NCI-H69 (cell line): ENCODE results near the gene ADRM1.

Experiments used
- DNase-seq: peaks from one replicate; lab custom pipeline; 2025; lab: John Stamatoyannopoulos, UW

ADRM1 gene

DNA sequence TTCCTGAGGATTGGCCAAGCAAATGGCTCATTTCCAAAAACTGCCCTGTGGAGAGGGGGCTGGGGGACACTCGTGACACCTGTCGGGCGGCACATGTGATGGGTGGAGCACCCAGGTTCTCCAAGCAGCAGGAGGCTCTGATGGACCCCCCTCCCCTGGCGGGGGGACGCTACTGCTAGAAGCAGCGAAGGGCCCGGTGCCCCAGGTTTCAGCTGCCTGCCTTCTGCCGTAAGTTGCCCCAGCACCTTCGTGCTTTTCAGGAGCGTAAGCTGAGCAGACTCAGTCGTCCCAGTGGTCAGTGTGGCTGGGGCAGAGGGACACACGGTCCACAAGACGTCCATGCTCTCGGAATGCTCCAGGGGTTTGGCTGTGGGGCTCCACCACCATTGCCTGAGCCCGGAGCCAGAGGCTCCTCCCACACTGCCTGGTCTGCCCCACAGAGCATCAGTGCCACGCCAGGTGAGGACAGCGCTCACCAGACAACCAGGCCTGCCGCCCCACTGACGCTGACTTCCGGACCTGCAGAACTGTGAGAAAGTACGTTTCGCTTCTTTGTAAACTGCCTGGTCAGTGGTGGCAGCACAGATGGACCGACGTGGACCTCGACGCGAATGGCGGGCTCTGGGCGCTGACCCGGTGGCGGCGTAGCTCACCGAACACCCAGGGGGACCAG is 4.1 kb upstream of the ADRM1 start:
- DNase-seq: no peak

- no peak for DNase-seq
Measured at GRCh38 chr20:62299666-62300236, 3.0 kb upstream of the ADRM1 start.

GRCh38 chr20:62300319-62300718 is 2.5 kb upstream of the ADRM1 start:
- DNase-seq: no peak

DNA sequence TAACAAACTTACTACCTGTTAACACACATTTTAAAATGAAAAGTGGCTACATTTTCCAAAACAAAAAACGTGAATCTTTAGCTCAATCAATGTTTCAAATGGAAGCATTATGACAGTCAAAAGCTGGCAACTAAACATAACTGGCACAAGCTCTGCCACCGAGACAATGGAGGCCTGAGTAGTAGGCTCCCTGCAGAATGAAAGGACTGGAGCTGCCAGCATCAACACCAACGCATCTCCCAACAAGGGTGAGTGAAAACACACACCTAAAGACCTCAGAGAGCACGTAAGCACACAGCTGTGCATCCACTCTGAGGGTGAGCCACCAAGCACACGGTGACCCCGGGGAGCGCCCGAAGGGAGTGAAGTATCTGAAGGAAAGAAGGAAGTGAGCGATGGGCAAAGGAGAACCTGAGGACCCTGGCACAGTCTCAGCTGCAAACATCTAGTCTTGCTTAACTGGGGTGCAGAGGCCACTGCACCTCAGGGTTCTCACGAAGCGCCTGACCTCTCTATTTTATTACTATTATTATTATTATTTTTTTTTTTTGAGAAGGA is 1.6 kb upstream of the ADRM1 start:
- DNase-seq: no peak

- DNase-seq: peak; percentile 89
Measured at GRCh38 chr20:62301773-62302340, 940 bp upstream of the ADRM1 start.

DNA sequence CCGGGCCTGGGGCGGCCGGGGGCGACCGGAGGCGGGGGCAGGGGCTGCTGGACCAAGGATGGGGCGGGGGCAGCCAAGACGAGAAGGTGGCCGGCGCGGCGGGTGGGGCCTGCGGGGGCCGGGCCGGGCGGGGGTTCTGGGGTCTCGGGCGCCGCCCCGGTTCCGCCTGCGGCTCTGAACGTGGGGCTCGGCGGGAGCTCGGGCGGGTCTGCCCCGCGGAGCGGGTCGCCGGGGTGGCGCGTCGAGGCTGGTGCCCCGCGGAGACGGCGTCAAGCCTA is 204 bp downstream of the ADRM1 start:
- DNase-seq: no peak

DNA sequence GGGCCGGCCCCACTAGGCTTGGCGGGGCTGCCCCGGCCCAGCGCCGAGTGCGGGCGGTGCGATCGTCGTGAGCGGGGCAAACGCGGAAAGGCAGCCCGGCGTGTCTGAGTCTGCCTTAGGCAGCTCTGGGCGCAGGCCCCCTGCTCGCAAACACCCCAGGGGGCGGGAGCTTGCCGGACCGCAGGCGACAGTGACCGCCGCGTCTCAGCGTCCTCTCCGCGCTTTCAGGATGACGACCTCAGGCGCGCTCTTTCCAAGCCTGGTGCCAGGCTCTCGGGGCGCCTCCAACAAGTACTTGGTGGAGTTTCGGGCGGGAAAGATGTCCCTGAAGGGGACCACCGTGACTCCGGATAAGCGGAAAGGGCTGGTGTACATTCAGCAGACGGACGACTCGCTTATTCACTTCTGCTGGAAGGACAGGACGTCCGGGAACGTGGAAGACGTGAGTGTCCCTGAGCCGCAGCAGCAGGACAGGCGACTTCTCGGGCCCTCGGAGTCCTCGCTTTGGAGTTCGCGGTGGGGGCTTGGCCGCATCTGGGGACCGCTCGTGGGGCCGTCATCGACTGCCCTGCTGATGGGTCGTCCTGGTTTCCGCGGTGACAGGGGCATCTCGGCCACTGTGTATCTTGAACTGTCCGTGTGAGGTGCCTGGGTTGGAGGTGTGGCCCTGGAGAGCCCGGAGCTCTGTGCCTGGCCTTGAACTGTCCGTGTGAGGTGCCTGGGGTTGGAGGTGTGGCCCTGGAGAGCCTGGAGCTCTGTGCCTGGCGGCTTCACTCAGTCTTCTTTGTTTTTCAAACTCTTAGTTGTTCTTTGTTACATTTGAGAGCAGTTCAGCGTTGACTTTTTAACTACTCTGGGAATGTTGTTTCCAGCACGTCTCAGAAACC is 786 bp downstream of the ADRM1 start:
- DNase-seq: peak; percentile 30

GRCh38 chr20:62304331-62305148 is 1.7 kb downstream of the ADRM1 start:
- DNase-seq: no peak

DNA sequence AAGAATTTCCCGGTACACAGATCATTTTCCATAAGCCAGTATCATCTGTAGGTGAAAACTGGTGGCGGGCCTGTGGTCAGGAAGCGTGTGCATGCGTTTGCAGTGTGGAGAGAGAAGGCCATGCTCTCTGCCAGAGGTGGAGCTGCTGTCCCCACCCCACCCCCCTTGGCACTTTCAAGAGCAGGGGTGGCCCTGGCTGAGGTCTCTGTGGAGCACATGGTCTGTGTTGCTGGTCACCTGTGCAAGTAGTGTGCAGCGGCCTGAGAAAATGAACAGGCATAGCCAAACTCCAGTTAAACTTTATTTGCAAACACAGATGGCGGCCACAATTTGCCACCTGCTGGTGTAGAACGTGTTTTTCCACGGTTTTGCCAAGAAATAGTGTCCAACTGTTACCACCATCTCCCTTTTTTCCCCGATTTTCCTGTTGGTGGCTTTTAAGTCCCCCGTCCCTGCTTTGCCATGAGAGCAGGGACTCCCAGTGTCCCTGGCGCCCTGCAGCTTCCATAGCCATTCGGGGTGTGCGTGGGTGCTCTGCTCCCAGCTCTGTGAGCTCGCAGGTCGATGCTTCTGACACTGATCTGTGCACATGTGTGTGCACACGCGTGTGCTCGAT is 2.5 kb downstream of the ADRM1 start:
- DNase-seq: no peak

DNA sequence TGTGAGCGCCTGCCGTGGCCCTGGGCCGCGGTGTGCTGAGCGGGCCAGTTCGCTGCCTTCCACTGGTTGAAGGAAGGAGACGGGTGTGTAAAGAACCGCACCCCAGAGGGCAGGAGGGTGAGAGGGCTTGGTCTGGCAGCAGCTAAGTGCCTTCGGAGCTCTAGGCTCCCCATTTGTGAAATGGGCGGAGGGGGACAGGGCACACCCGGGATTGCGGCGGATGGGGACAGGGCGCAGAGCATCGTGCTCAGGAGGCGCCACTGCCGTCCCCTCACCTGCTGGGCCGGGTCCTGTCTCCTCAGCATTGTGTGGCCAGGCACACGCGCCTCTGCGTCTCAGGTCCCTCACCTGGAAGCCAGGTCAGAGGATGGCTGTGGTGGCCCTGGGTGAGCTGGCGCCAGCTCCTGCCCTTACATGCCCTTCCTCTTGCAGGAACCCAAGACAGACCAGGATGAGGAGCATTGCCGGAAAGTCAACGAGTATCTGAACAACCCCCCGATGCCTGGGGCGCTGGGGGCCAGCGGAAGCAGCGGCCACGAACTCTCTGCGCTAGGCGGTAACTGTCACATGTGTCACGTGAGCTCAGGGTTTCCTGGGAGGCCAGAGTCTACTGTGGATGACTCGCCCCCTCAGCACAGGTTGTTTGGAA is 3.1 kb downstream of the ADRM1 start:
- no peak for DNase-seq

DNA sequence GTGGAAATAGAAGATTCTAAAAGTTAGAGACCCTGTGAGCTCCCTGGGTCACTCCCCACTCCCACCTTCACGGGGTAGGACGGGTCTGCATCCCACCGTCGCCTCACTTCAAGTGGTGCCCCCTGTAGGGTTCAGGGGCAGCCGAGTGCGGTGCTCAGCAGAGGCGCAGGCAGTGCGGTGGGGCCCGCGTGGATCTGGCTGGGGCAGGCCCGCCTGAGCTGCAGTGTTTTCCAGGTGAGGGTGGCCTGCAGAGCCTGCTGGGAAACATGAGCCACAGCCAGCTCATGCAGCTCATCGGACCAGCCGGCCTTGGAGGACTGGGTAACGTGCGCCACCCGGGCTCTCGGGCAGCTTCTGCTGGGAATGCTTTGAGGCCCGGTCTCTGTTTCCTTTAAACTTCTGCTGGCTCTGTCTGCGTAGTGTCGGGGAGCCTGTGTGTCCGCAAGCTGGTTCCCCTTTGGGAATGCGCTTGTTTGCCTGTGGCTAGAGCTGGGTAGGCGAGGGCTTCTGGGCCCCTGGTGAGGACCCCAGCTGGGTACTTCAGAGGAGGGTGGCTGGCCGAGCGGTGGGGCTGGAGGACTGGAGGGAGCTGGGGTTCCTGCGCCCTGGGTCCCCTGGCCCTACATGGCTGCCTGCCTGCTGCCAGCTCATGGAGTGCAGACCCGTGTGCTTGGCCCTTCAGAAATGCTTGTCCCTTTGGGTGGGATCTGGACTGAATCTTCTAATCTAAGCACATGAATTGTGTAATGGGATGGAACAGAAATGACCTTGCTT is 3.8 kb downstream of the ADRM1 start:
- DNase-seq: no peak

DNA sequence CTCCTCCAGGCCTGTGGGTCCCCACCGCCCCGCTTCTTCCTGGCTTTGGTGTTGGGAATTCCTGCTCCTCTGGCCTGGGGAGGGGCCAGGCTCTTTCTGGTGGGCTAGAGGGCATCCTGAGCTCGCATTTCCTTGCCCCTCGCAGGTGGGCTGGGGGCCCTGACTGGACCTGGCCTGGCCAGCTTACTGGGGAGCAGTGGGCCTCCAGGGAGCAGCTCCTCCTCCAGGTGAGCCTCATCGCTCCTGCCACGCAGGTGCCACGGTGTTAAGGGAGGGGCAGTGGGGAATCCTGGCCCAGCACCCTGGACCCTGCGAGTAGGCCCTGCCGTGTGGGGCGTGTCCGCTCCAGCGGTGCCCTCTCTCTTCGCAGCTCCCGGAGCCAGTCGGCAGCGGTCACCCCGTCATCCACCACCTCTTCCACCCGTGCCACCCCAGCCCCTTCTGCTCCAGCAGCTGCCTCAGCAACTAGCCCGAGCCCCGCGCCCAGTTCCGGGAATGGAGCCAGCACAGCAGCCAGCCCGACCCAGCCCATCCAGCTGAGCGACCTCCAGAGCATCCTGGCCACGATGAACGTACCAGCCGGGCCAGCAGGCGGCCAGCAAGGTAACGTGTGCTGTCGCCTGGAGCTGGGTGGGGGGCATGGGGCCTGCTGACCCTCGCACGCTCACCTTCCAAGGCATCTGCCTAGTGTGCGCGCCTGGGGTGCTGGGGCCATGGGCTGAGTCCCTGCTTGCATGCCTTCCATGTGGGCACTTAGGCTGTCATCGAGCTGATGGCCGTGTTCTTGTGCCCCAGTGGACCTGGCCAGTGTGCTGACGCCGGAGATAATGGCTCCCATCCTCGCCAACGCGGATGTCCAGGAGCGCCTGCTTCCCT is 4.7 kb downstream of the ADRM1 start:
- DNase-seq: no peak

- DNase-seq: no peak
Measured at GRCh38 chr20:62308102-62308822, 5.5 kb downstream of the ADRM1 start.

DNA sequence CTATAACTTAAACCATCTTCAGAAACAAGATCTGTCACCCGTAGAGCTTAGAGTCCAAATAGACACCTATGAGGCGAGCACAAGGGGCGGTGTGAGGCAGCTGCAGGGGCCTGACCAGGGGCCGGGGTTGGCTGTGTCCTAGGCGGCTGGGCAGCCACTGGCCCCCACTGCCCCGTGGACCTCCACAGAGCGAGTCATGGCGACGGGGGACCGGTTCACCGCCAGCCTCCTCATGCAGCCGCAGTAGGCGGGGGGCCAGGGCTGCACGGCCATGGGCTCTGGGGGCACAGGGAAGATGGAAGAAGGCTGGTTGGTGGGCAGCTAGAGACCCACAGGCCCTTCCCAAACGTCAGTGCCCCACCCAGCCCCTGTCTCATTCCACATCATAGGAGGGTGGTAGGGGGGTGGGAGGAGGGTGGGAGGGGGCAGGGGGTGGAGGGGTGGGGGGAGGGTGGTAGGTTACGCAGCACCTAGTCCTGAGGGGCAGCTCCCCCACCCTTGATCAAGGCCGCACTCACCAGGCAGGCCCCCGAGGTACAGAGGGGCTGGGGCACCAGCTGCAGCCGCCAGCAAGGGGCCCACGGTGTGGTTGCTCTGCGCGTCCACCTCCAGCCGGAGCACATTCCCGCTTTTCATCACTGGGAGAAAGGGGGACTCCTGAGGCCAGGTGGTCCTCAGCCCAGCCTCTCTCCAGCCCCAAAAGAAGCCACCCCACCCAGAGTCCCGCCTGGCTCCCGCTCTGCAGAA is 6.6 kb downstream of the ADRM1 start:
- DNase-seq: no peak

- no peak for DNase-seq
Measured at GRCh38 chr20:62309947-62310756, 7.4 kb downstream of the ADRM1 start.

GRCh38 chr20:62310757-62311121 is 7.9 kb downstream of the ADRM1 start:
- DNase-seq: no peak

- no peak for DNase-seq
Measured at GRCh38 chr20:62311150-62311549, 8.4 kb downstream of the ADRM1 start.
